GOT3 (cell line): Measurements from ENCODE around the gene MLLT11.

Experiments used
- DNase-seq: peaks from one replicate; lab custom pipeline; 2025; ENCODE audit warnings: mixed read lengths; lab: John Stamatoyannopoulos, UW

Gene MLLT11

GRCh38 chr1:151060007-151060656, at the start of gene MLLT11:
MLLT11 (plus strand) TSS chr1:151060397; CDS start chr1:151067225, 6,828 bp downstream.
- no peak for DNase-seq

- no peak for DNase-seq
Measured at GRCh38 chr1:151011154-151011850, 48.9 kb upstream of the MLLT11 start.

GRCh38 chr1:151012684-151013471, 47.3 kb upstream of the MLLT11 start:
- no peak for DNase-seq

- no peak for DNase-seq
Measured at GRCh38 chr1:151013518-151013917, 46.7 kb upstream of the MLLT11 start.

DNA sequence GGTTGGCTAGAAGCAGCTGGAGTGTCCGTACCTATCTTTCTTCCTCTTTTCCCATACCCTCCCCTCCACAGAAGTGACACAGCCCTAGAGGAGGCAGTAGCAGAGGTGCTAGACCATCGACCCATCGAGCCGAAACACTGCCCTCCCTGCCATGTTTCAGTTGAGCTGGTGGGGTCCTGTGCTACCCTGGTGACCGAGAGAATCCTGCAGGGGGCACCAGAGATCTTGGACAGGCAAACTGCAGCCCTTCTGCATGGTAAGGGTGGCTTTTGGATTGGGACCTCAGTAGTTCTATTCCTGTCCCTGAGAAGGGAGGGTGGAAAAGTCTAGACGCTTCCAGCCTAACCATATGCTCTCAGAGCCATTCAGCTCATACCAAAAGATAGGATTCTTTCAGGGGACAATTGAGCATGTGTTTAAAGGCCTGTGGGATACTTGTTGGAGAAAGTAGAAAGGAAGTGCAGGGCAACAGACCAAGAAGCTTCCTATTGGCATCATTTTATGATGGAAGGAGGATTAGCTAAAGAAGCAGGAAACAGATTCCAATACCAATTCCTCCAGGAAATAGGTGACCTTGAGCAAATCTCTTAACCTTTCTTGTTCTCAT, 35.6 kb upstream of the MLLT11 start:
- DNase-seq: no peak

- no peak for DNase-seq
Measured at GRCh38 chr1:151026460-151026859, 33.7 kb upstream of the MLLT11 start.

DNA sequence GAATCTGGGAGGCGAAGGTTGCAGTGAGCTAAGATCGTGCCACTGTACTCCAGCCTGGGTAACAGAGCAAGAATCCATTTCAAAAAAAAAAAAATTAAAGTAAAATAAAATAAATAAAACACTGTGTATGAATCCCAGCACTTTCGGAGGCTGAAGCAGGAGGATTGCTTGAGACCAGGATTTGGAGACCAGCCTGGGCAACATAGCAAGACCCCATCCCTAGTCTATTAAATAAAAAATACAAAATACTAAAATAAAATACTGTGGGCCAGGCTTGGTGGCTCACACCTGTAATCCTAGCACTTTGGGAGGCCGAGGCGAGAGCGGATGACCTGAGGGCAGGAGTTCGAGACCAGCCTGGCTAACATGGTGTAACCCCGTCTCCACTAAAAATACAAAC, 28.0 kb upstream of the MLLT11 start:
- DNase-seq: no peak

- DNase-seq: no peak
Measured at GRCh38 chr1:151035167-151035566, 25.0 kb upstream of the MLLT11 start.

GRCh38 chr1:151036356-151036755, 23.8 kb upstream of the MLLT11 start, which contains the start of gene BNIPL:
BNIPL (plus strand) TSS chr1:151036586; CDS start chr1:151036726, 140 bp downstream.
- no peak for DNase-seq

DNA sequence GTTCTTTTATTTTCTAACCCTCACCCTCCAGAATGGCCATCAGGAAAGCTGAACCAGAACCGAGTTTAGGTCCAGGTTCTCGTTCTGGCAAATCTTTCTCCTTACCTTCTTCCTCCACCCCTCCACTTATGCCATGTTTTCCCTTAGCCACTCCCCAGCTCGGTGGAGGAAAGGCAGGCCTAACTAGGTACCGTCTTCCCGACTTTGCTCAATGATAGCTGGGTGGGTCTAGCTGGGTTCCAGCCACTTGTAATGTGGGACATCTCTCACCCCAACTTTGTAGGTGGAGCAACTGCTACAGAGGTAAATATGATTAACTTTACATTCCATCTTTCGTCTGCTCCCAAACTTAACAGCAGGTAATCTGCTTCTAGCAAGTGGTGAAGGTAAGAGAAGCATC, 23.2 kb upstream of the MLLT11 start:
- no peak for DNase-seq

DNA sequence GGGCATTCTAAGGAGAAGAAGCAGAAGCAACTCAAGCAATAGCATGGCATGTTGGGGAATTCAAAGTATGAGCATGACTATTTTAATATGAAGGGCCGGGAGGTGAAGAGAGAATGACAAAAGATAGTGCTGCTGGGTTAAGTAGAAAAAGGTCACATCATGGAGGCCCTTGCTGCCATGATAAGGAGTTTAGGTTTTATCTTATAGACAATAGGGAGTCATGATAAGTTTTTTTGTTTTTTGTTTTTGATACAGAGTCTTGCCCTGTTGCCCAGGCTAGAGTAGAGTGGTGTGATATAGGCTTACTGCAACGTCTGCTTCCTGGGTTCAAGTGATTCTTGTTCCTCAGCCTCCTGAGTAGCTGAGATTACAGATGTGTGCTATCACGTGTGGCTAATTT, 20.7 kb upstream of the MLLT11 start:
- no peak for DNase-seq

GRCh38 chr1:151043163-151043562, 17.0 kb upstream of the MLLT11 start:
- no peak for DNase-seq

DNA sequence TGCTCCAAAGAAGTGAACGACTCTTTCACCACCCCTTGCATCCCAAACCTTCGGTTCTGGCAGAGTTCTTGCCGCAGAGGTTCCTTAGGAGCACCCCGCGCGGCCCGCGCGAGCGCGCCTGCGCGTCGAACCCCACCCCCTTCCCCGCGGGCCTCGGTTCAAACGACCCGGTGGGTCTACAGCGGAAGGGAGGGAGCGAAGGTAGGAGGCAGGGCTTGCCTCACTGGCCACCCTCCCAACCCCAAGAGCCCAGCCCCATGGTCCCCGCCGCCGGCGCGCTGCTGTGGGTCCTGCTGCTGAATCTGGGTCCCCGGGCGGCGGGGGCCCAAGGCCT, 12.6 kb upstream of the MLLT11 start, which contains the start of gene C1orf56:
Gene C1orf56 (plus strand): TSS at position 161 of the 334 bp plus-strand sequence. CDS start 97 bp downstream, at position 258.
- no peak for DNase-seq

DNA sequence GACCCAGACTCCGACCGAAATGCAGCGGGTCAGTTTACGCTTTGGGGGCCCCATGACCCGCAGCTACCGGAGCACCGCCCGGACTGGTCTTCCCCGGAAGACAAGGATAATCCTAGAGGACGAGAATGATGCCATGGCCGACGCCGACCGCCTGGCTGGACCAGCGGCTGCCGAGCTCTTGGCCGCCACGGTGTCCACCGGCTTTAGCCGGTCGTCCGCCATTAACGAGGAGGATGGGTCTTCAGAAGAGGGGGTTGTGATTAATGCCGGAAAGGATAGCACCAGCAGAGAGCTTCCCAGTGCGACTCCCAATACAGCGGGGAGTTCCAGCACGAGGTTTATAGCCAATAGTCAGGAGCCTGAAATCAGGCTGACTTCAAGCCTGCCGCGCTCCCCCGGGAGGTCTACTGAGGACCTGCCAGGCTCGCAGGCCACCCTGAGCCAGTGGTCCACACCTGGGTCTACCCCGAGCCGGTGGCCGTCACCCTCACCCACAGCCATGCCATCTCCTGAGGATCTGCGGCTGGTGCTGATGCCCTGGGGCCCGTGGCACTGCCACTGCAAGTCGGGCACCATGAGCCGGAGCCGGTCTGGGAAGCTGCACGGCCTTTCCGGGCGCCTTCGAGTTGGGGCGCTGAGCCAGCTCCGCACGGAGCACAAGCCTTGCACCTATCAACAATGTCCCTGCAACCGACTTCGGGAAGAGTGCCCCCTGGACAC, 12.1 kb upstream of the MLLT11 start:
- DNase-seq: peak; percentile 50

- no peak for DNase-seq
Measured at GRCh38 chr1:151048645-151049032, 11.6 kb upstream of the MLLT11 start.

DNA sequence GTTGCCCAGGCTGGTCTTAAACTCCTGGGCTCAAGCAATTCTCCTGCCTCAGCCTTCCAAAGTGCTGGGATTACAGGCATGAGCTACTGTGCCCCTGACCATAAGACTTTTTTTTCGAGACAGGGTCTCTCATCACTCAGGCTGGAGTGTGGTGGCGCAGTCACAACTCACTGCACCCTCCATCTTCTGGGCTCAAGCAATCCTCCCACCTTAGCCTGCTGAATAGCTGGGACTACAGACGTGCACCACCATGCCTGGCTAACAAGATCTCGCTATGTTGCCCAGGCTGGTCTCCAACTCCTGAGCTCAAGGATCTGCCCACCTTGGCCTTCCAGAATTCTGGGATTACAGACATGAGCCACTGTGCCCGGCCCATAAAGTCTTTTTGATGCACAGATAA, 10.7 kb upstream of the MLLT11 start:
- DNase-seq: no peak

GRCh38 chr1:151050051-151050688, 10.0 kb upstream of the MLLT11 start:
- DNase-seq: no peak

GRCh38 chr1:151051356-151052009, 8.7 kb upstream of the MLLT11 start:
- DNase-seq: no peak

GRCh38 chr1:151054971-151055547, 5.1 kb upstream of the MLLT11 start:
- no peak for DNase-seq

DNA sequence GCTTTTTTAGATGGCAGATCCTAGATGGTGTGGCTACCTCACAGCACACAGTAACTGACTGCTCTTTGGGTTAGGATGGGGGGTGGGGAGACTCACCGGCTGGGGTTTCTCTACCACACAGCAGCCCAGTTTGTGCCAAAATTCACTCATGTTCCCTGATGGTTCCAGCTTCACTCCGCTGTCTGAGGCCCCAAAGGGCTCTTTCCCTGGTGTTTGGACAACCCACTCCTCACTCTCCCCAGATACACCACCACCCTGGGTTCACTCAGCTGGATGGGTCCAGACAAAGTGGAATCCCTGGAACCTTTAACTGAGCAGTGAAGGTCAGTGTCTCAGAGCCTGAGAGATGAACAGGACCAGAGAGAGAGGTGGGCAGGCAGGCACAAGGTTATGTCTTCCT, 4.6 kb upstream of the MLLT11 start:
- DNase-seq: no peak
